ENCODE data around the gene CHCHD6. TPM values are rescaled to one million over a fixed set of nuclear protein-coding genes. Genes with fewer than 3 reads are reported as not detected.

Gene CHCHD6
- total RNA-seq, 4 donors from 2014 or later, result 2.0 to 11.5 (median 10.0) TPM

DNA sequence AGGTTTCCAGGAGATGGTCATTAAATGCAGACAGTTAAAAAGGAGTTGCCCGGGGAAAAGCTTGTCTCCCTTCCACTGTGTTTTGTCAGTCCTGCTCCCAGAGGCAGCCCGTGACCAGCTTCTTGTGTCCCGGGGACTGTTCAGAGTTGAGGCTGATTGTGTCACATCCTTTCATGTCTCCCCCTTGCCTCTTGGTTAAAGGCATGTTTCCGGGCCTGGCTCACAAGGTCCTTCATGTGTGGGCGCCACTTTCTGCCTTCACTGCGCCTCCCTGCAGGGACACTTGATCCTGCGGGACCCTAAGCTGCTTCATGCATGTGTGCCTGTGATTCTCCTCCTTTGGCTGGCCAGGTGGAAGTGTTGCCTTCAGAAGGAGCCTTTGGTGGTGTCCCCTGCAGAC lies 9.2 kb downstream of the CHCHD6 start:
- TF ChIP-seq, protein P1, sequence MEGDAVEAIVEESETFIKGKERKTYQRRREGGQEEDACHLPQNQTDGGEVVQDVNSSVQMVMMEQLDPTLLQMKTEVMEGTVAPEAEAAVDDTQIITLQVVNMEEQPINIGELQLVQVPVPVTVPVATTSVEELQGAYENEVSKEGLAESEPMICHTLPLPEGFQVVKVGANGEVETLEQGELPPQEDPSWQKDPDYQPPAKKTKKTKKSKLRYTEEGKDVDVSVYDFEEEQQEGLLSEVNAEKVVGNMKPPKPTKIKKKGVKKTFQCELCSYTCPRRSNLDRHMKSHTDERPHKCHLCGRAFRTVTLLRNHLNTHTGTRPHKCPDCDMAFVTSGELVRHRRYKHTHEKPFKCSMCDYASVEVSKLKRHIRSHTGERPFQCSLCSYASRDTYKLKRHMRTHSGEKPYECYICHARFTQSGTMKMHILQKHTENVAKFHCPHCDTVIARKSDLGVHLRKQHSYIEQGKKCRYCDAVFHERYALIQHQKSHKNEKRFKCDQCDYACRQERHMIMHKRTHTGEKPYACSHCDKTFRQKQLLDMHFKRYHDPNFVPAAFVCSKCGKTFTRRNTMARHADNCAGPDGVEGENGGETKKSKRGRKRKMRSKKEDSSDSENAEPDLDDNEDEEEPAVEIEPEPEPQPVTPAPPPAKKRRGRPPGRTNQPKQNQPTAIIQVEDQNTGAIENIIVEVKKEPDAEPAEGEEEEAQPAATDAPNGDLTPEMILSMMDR (IDR thresholded peaks at IDR 0.05; ENCODE audit: low read depth), result no peak

DNA sequence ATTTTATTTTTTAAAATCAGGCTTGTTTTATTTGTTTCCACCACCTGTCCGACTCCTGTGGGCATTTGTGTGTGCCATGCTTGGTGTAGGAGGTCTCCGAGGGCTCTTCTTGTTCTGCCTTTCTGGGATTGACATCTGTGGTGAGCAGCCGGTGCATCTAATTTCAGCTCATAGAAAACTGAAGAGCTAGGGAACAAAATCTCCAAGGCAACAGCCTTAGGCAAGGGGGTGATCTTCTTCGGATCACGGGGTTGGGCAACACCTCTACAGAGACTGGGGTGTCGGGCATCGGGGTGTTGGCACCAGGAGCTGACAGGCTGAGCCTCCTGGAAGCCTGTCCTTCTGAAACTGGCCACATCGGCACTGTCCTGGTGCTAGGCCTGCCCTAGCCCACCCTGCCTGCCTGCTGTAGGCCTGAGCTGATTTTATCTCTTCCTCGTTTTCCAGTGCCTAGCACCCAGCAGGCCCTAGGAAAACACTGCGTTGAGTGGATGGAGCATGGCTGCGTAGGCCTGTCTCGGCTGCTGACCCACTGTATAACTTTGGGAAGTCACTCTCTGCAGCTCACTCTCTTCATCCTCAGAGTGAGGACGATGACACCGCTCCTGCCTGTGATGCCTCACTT lies 10.3 kb downstream of the CHCHD6 start:
- TF ChIP-seq, protein P1 (IDR thresholded peaks at IDR 0.05; ENCODE audit: low read depth), result no peak

DNA sequence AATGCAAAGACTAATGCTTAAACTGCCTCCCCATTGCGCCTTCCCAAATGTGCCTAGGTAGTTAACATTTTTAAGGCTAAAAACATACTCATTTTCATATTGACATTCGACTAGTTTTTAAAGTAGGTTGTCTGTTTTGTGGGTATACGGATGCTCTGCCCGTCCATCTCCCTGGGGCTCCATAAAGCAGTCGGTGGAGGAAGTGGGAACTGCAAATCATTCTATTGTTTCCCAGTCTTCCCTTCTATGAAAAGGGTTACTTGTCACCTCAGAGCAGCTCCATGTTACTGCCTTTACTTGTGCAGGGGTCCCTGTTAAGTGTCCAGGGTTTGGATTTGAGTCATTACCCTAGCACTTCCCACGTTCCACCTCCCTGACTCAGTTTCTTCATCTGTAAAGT lies 10.9 kb downstream of the CHCHD6 start:
- TF ChIP-seq, protein P1 (IDR thresholded peaks at IDR 0.05; ENCODE audit: low read depth), result no peak

DNA sequence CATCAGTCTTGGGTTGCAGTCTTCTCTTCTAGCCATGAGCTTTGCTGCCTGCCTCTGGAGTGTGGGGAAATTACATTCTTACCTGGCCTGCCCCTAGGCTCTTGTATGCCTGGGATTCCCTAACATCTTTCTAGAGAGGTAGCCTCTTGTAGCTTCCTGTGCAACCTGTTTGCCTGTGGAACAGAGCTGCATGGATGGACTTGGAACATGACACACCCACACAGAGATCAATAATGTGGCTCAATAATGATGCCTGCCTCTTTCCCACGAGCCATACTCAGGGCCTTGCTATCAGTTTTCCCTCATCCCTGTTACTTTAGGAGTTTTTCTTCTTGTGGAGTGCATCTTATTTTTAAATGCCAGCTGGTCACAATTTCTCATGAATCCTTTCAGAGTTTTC lies 11.4 kb downstream of the CHCHD6 start:
- TF ChIP-seq, protein P1 (IDR thresholded peaks at IDR 0.05; ENCODE audit: low read depth), result no peak

DNA sequence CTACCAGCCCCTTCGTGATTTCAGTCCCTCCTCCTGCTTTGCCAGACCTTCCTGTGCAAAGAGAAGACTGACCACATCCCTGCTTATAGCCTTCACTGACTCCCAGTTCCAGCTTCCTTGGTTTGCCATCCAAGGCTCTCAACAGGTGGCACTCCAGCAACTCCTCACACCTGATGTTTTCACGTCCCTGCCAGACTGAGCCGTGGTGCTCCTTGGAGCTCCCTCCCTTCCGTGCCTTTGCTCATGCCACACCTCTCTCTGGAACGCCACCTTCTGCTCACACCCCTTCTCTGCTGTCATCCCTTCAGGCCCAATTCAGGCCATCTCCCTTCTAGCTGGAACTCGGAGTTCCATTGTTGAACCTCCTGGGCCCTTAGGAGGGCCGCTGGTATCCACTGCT lies 12.0 kb downstream of the CHCHD6 start:
- TF ChIP-seq, protein P1 (IDR thresholded peaks at IDR 0.05; ENCODE audit: low read depth), result no peak

DNA sequence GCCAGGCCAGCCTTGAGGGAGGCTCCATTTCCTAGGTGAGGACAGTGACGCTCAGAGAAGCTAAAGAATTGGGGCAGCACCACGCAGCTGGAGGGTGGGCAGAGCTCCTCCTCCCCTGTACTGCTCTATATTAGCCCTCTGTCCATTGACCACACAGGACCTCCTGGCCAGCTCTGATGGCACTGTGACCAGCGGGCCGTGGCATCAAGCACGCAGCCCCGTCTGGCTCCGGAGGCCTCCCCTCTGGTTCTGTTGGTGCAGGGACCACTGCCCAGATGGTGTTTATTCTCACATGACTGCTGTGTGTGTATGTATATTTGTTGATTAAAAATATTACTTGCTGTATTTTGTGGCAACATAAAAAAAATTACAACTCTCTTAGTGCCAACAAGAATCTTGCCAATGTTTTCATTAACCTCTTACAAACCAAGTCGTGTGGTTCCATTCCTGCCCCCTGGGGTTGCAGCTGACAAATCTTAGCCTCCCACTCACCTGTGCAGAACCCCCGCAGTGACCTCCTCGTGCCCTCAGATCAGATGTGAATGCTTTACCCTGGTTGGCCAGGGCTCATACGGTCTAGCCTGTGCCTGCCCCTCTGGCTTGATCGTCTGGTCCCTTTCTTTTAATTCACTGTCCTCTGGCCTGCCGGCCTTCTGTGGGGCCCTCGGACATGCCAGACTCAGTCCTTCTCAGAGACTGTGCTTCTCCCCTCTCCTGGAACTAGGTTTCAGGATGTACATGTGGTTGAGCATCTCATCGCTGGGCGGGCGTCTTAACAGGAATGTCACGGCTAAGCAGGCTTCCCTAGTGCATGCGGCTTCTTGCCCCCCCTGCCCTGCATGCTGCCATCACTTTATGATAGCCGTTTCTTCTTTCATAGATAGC lies 14.8 kb downstream of the CHCHD6 start:
- TF ChIP-seq, protein P1 (IDR thresholded peaks at IDR 0.05; ENCODE audit: low read depth), result no peak

DNA sequence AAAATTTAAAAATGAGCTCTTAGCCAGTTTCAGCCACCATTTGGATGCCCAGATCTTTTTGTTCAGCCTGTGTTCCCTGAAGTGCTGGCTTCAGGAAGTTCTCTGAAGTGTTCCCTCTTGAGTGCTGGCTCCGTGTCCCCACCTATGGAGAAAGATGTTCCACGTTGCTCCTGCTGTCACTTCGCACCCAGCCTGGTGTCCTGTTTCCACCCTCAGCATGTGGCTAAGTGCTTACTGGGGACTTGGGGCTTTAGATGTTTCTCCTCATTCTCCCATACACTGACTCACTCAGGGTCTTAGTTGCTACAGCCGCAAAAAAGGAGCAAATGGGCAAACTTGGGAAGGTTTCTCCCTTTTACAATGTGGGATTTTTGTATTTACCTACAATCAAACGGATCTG lies 16.6 kb downstream of the CHCHD6 start:
- TF ChIP-seq, protein P1 (IDR thresholded peaks at IDR 0.05; ENCODE audit: low read depth), result no peak
